Spinal cord (tissue), 10 donors: ENCODE data around the gene CACHD1. TPM values are rescaled to one million over a fixed set of nuclear protein-coding genes. Genes with fewer than 3 reads are reported as not detected.

ENCODE experiments used
- DNase-seq, 6 donors: peaks; one replicate each; pipeline versions ENCODE4 v3.0.0 to v3.0.0-alpha.2; 2013 to 2015; ENCODE audit warnings: low spot score in 6 of 6, low read depth in 4 of 6
- H3K27ac ChIP-seq: one replicate; pipeline ENCODE4 v1.5.1; 2013; ENCODE audit warnings: low read depth, low read length, control low read depth
- H3K27me3 ChIP-seq: one replicate; pipeline ENCODE4 v1.6.1; 2013; ENCODE audit warnings: low read length; ENCODE audit not compliant: control insufficient read depth, insufficient read depth
- H3K36me3 ChIP-seq: one replicate; pipeline ENCODE4 v1.6.1; 2013; ENCODE audit warnings: low read length; ENCODE audit not compliant: control insufficient read depth, insufficient read depth
- H3K4me1 ChIP-seq: one replicate; pipeline ENCODE4 v1.6.1; 2013; ENCODE audit warnings: low read length; ENCODE audit not compliant: control insufficient read depth, insufficient read depth
- H3K4me3 ChIP-seq: one replicate; pipeline ENCODE4 v1.5.1; 2013; ENCODE audit warnings: low read depth, low read length, control low read depth
- H3K9me3 ChIP-seq: one replicate; pipeline ENCODE4 v1.6.1; 2013; ENCODE audit warnings: low read length; ENCODE audit not compliant: control insufficient read depth, insufficient read depth
- WGBS: methylation state at CpG from one replicate; pipeline ENCODE4 v1.1.5; 2013; ENCODE audit warnings: missing lambda C conversion rate; ENCODE audit not compliant: insufficient coverage; 5-methylcytosine and 5-hydroxymethylcytosine counted together
- polyA plus RNA-seq, 2 donors: library from polyadenylated mRNA; unstranded; fragments of 120-200 nt; gene quantifications; one replicate each; pipeline ENCODE4 v1.2.1, GENCODE V29; 2013; ENCODE audit not compliant: insufficient read length in 2 of 2
- total RNA-seq, 2 donors: library from RNA; depleted of rRNA in 1 of 2; stranded (reverse); fragments of 120-200 nt in 1 of 2; fragments of >200 nt in 1 of 2; gene quantifications; one replicate each; pipeline versions ENCODE4 v1.2.3 to v1.2.4, GENCODE V29; 2013 to 2014
- donor health status: healthy.

The CACHD1 gene
- total and polyA plus RNA-seq, 4 donors = 30.7 to 45.0 (median 36.9) TPM

GRCh38 chr1:64490213-64490818 is 20.4 kb downstream of the CACHD1 start:
- Histone ChIP-seq H3K27me3 (no peaks in the 10 kb centered on the region), H3K4me3 (no peak overlapping the region), H3K4me1 (peaks cover 10% of the 10 kb centered on the region), H3K9me3 (no peaks in the 10 kb centered on the region), H3K36me3 (no peaks in the 10 kb centered on the region), H3K27ac (no peak overlapping the region)
- no CpG with 5 or more reads among the region's 3 CpGs for WGBS
- no peak for DNase-seq

DNA sequence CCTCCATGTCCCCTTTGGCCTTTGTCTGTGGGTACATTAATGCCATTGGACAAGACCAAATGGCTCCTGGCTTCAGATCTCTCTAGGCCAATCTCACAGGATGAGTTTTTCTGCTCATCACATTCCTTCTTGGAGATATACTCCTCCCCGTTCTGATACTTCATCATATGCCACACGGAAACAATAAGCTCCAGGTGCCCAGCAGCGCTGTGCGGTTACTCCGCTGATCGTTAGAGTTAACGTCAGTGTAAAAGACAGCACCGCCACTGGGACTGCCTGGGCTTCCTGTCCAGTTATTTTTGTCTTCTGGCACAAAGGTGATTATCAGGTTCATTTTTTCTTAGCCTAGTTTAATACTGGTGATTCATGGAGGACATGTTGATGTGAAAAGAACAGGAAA is 22.5 kb downstream of the CACHD1 start:
- no peak for DNase-seq
- Histone ChIP-seq H3K27me3 (no peaks in the 10 kb centered on the region), H3K36me3 (no peaks in the 10 kb centered on the region), H3K4me3 (no peak overlapping the region), H3K4me1 (peaks cover 10% of the 10 kb centered on the region), H3K9me3 (no peaks in the 10 kb centered on the region), H3K27ac (no peak overlapping the region)
- WGBS = 77% methylated on average over 8 of the region's 8 CpGs

GRCh38 chr1:64493831-64494230 is 23.9 kb downstream of the CACHD1 start:
- no peak overlapping the region for H3K4me3 ChIP-seq
- H3K27ac ChIP-seq = no peak overlapping the region

GRCh38 chr1:64494659-64495058 is 24.7 kb downstream of the CACHD1 start:
- H3K4me3 ChIP-seq = no peak overlapping the region
- no CpG with 5 or more reads among the region's 2 CpGs for WGBS
- H3K36me3 ChIP-seq = no peaks in the 10 kb centered on the region
- no peak overlapping the region for H3K27ac ChIP-seq
- no peak for DNase-seq
- no peaks in the 10 kb centered on the region for H3K9me3 ChIP-seq
- H3K27me3 ChIP-seq = no peaks in the 10 kb centered on the region
- peaks cover 16% of the 10 kb centered on the region for H3K4me1 ChIP-seq

More at GRCh38 chr1:64493831-64494230, 23.9 kb downstream of the CACHD1 start:
- H3K27me3 ChIP-seq = no peaks in the 10 kb centered on the region
- H3K9me3 ChIP-seq = no peaks in the 10 kb centered on the region
- WGBS = 27% methylated on average over 3 of the region's 6 CpGs
- DNase-seq = peak in 2 of 6 donors; percentile 61 to 66
- no peaks in the 10 kb centered on the region for H3K36me3 ChIP-seq
- peaks cover 16% of the 10 kb centered on the region for H3K4me1 ChIP-seq

DNA sequence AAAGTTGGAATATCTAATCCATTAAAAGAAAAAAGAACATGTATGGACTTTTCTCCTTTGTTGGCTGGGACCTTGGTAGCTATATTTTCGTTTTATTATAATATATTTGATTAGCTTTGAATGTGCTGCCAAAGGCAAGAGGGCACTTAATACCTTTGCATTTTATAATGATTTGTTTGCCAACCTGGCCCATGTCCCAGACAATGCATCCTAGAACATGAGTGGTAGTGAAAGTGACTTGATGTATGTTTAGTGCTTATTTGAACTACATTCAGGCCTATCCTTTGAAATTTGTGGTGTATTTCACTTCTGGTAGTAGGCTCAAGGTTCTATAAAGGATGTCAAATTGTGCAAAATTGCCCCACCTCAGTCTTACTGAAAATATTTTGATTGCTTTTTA is 25.9 kb downstream of the CACHD1 start:
- WGBS = no CpG with 5 or more reads among the region's 1 CpG
- H3K27ac ChIP-seq = no peak overlapping the region
- no peaks in the 10 kb centered on the region for H3K9me3 ChIP-seq
- H3K36me3 ChIP-seq = no peaks in the 10 kb centered on the region
- H3K27me3 ChIP-seq = no peaks in the 10 kb centered on the region
- H3K4me1 ChIP-seq = peaks cover 16% of the 10 kb centered on the region
- H3K4me3 ChIP-seq = no peak overlapping the region
- no peak for DNase-seq

- Histone ChIP-seq H3K4me1 (peaks cover 16% of the 10 kb centered on the region), H3K36me3 (no peaks in the 10 kb centered on the region), H3K4me3 (no peak overlapping the region), H3K27ac (no peak overlapping the region), H3K27me3 (no peaks in the 10 kb centered on the region), H3K9me3 (no peaks in the 10 kb centered on the region)
- no peak for DNase-seq
- WGBS = 60% methylated on average over 1 of the region's 4 CpGs
Observed at GRCh38 chr1:64496606-64497005, 26.7 kb downstream of the CACHD1 start.

GRCh38 chr1:64497088-64497883 is 27.4 kb downstream of the CACHD1 start:
- Histone ChIP-seq H3K36me3 (no peaks in the 10 kb centered on the region), H3K9me3 (no peaks in the 10 kb centered on the region), H3K4me1 (peaks cover 14% of the 10 kb centered on the region), H3K27ac (no peak overlapping the region), H3K4me3 (no peak overlapping the region), H3K27me3 (no peaks in the 10 kb centered on the region)
- no peak for DNase-seq
- WGBS = 92% methylated on average over 1 of the region's 4 CpGs

DNA sequence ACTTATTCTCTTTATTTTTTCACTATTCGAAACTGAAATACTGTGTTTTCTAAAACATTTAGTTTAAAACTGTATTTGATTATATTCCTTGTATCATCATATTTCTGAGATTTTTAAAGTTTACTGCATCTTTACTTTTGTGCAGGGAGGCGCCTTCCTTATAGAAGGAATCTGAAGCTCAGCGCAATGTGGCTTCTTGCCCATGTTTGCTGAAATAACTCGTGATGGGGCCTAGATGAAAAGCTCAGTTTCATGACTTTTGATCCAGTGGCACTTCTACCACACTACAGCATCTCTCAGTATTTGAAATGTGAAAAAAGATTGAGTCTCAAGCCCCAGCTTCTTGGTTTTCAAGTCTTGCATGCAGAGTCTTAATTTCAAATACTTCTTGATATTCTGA is 28.4 kb downstream of the CACHD1 start:
- Histone ChIP-seq H3K27ac (no peak overlapping the region), H3K4me3 (no peak overlapping the region), H3K27me3 (no peaks in the 10 kb centered on the region), H3K9me3 (no peaks in the 10 kb centered on the region), H3K4me1 (peaks cover 11% of the 10 kb centered on the region), H3K36me3 (no peaks in the 10 kb centered on the region)
- 70% methylated on average over 2 of the region's 4 CpGs for WGBS
- no peak for DNase-seq

DNA sequence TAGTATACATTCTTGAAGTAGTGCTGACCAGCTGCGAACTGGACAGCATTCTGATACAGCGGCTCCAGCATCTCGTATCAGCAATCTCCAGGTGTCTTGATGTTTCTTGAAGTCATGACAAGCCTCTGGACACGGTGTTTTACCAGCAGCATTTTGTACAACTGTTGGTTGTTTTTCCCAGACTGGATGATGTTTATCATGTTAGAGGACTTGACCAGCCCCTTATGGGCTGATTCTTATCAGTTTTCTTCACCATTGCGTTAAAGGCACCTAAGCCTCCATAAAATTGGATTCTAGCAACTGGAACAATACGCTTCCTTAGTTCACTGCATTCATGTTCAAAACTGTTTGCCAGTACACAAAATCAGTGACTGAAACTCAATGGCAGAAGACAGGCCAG is 29.1 kb downstream of the CACHD1 start:
- H3K36me3 ChIP-seq = no peaks in the 10 kb centered on the region
- WGBS = 92% methylated on average over 6 of the region's 6 CpGs
- peaks cover 7% of the 10 kb centered on the region for H3K4me1 ChIP-seq

GRCh38 chr1:64499966-64500365 is 30.0 kb downstream of the CACHD1 start:
- Histone ChIP-seq H3K36me3 (no peaks in the 10 kb centered on the region), H3K27ac (no peak overlapping the region), H3K9me3 (no peaks in the 10 kb centered on the region), H3K4me3 (no peak overlapping the region), H3K4me1 (peaks cover 6% of the 10 kb centered on the region), H3K27me3 (no peaks in the 10 kb centered on the region)
- DNase-seq = no peak
- WGBS = no CpG with 5 or more reads among the region's 1 CpG

More for the DNA sequence above, 29.1 kb downstream of the CACHD1 start:
- no peak overlapping the region for H3K27ac ChIP-seq
- H3K9me3 ChIP-seq = no peaks in the 10 kb centered on the region
- no peak for DNase-seq
- no peak overlapping the region for H3K4me3 ChIP-seq
- H3K27me3 ChIP-seq = no peaks in the 10 kb centered on the region
